DND-41 (cell line): ENCODE data around the gene CEP162.
"Not testable (repeated sequence)": the region's sequence is repeated elsewhere in the genome, so short reads cannot be mapped to it uniquely, and the experiment has no call there.

Source experiments
- ATAC-seq: fragments of 200-7000 bp; cut with Tn5 transposase; 3 replicates; pipeline ENCODE4 v1.9.1; 2021; ENCODE audit warnings: low read depth; ENCODE audit not compliant: insufficient read depth
- DNase-seq: peaks from one replicate; pipeline ENCODE4 v3.0.0-alpha.2; 2020
- H2AFZ ChIP-seq: 2 replicates; pipeline ENCODE4 v1.6.0; 2012; ENCODE audit warnings: low read depth, low read length
- H3K27ac ChIP-seq: 2 replicates; pipeline ENCODE4 v1.5.1; 2012; ENCODE audit warnings: low read length, inconsistent platforms
- H3K27me3 ChIP-seq: fragments of 200-600 bp; sonication (generic); 2 replicates; pipeline ENCODE4 v1.6.0; 2012; ENCODE audit warnings: low read length, mild to moderate bottlenecking, inconsistent platforms; ENCODE audit not compliant: insufficient read depth, poor library complexity
- H3K36me3 ChIP-seq: 2 replicates; pipeline ENCODE4 v1.5.1; 2012; ENCODE audit warnings: low read length, inconsistent platforms; ENCODE audit not compliant: insufficient read depth
- H3K4me1 ChIP-seq: 2 replicates; pipeline ENCODE4 v1.5.1; 2012; ENCODE audit warnings: mild to moderate bottlenecking, low read length; ENCODE audit not compliant: insufficient read depth
- H3K4me2 ChIP-seq: 2 replicates; pipeline ENCODE4 v1.6.0; 2012; ENCODE audit warnings: mild to moderate bottlenecking, moderate library complexity, low read length, inconsistent platforms; ENCODE audit not compliant: insufficient read depth
- H3K4me3 ChIP-seq, 2 experiments: fragments of 200-600 bp in 1 of 2; shearing (Covaris generic) in 1 of 2; 2 replicates each; pipeline ENCODE4 v1.5.1; 2012 to 2016; ENCODE audit warnings: inconsistent platforms in 2 of 2, low read length in 2 of 2, mild to moderate bottlenecking in 2 of 2, low read depth in 1 of 2, moderate library complexity in 1 of 2
- H3K79me2 ChIP-seq: 2 replicates; pipeline ENCODE4 v1.6.0; 2012; ENCODE audit warnings: low read length, inconsistent platforms; ENCODE audit not compliant: insufficient read depth
- H3K9ac ChIP-seq: 2 replicates; pipeline ENCODE4 v1.6.0; 2012; ENCODE audit warnings: low read depth, mild to moderate bottlenecking, inconsistent platforms, low read length, moderate library complexity
- H3K9me3 ChIP-seq: 2 replicates; pipeline ENCODE4 v1.5.1; 2012; ENCODE audit warnings: low read length, moderate library complexity, mild to moderate bottlenecking, inconsistent platforms; ENCODE audit not compliant: insufficient read depth, severe bottlenecking
- H4K20me1 ChIP-seq: 2 replicates; pipeline ENCODE4 v1.6.0; 2012; ENCODE audit warnings: low read length; ENCODE audit not compliant: insufficient read depth
- EZH2 ChIP-seq: IDR thresholded peaks from 3 replicates; pipeline ENCODE4 v1.6.1; 2012; ENCODE audit warnings: borderline replicate concordance, low read depth, mild to moderate bottlenecking, moderate library complexity, low read length, inconsistent platforms; ENCODE audit not compliant: severe bottlenecking
- TF ChIP-seq, protein P1 (sequence below): IDR thresholded peaks from 2 replicates; pipeline ENCODE4 v1.5.1; 2012; ENCODE audit warnings: borderline replicate concordance, low read length, moderate library complexity, mild to moderate bottlenecking; ENCODE audit not compliant: poor library complexity, severe bottlenecking; ENCODE audit errors: extremely low read depth

The CEP162 gene

DNA sequence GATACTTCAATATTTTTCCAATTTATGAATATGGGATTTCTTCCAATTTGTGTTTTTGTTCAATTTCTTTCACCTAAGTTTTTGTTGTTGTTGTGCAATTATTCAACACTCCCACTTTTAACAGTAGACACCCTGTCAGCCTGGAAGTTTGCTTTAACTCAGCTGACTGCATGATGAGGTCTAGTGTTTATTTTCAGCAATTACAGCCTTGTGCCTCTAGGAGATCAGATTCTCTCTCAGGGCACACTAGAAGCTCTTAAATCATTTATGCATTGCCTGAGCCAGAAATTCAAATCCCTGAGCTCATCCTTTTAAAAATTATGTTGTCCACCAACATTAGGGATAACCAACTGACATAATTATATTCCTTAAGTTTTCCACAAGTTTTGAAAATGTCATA is 108.2 kb downstream of the CEP162 start:
- H3K27ac ChIP-seq, result no peak overlapping the region
- no peak for DNase-seq
- H3K9me3 ChIP-seq, result peaks cover 2% of the 10 kb centered on the region
- H3K4me1 ChIP-seq, result no peaks in the 10 kb centered on the region
- no peaks in the 10 kb centered on the region for H3K79me2 ChIP-seq
- TF ChIP-seq, protein P1, sequence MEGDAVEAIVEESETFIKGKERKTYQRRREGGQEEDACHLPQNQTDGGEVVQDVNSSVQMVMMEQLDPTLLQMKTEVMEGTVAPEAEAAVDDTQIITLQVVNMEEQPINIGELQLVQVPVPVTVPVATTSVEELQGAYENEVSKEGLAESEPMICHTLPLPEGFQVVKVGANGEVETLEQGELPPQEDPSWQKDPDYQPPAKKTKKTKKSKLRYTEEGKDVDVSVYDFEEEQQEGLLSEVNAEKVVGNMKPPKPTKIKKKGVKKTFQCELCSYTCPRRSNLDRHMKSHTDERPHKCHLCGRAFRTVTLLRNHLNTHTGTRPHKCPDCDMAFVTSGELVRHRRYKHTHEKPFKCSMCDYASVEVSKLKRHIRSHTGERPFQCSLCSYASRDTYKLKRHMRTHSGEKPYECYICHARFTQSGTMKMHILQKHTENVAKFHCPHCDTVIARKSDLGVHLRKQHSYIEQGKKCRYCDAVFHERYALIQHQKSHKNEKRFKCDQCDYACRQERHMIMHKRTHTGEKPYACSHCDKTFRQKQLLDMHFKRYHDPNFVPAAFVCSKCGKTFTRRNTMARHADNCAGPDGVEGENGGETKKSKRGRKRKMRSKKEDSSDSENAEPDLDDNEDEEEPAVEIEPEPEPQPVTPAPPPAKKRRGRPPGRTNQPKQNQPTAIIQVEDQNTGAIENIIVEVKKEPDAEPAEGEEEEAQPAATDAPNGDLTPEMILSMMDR, result no peak
- no peak for TF ChIP-seq EZH2
- no peaks in the 10 kb centered on the region for H3K27me3 ChIP-seq
- no peak overlapping the region for H3K4me3 ChIP-seq
- H3K9ac ChIP-seq, result no peak overlapping the region
- H4K20me1 ChIP-seq, result no peaks in the 10 kb centered on the region
- no peak overlapping the region for H3K4me2 ChIP-seq
- no peak overlapping the region for H2AFZ ChIP-seq
- no peak for ATAC-seq
- H3K36me3 ChIP-seq, result peaks cover 10% of the 10 kb centered on the region; the same call in 1 of the 2 replicates

DNA sequence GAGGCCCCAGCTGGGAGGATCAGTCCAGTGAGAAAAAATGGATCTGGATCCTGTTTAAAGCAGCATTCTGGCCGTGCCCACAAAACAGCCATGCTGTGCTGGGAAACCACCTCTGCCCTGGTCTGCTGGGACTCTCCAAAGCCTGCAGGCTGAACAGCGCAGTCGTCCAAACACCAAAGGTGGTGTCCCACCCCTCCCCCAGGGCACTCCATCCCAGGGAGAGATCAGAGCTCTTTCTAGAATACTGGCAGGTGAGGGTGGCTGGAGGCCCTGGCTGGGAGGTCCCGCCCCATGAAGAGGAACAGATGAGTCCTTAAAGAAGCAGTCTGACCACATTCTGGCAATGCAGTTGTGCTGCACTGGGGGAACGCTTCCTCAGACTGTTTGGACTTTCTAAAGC is 109.3 kb downstream of the CEP162 start:
- Histone ChIP-seq H3K4me3 (no peak overlapping the region), H3K79me2 (no peaks in the 10 kb centered on the region), H3K4me1 (no peaks in the 10 kb centered on the region), H4K20me1 (no peaks in the 10 kb centered on the region), H3K9me3 (no peaks in the 10 kb centered on the region), H3K9ac (no peak overlapping the region), H3K27me3 (no peaks in the 10 kb centered on the region), H3K4me2 (no peak overlapping the region), H2AFZ (no peak overlapping the region), H3K36me3 (peaks cover 4% of the 10 kb centered on the region; the same call in 1 of the 2 replicates), H3K27ac (no peak overlapping the region)
- TF ChIP-seq, protein P1, result no peak
- TF ChIP-seq EZH2, result no peak
- ATAC-seq (no peak), DNase-seq (no peak)

DNA sequence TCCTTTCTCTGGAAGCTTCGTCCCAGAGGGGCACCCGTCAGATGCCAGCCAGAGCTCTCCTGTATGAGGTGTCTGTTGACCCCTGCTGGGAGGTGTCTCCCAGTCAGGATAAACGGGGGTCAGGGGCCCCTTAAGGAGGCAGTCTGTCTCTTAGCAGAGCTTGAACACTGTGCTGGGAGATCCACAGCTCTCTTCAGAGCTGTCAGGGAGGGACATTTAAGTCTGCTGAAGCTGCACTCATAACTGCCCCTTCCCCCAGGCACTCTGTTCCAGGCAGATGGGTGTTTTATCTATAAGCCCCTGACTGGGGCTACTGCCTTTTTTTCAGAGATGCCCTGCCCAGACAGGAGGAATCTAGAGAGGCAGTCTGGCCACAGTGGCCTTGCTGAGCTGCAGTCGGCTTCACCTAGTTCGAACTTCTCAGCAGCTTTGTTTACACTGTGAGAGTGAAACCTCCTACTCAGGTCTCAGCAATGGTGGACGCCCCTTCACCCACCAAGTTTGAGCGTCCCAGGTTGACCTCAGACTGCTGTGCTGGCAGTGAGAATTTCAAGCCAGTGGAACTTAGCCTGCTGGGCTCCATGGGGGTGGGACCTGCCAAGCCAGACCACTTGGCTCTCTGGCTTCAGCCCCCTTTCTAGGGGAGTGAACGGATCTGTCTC is 112.4 kb downstream of the CEP162 start:
- H3K9ac ChIP-seq, ATAC-seq, H3K36me3 ChIP-seq, H3K27ac ChIP-seq, H3K4me1 ChIP-seq, H3K4me2 ChIP-seq, H3K27me3 ChIP-seq, DNase-seq, H3K4me3 ChIP-seq, H3K9me3 ChIP-seq, H4K20me1 ChIP-seq, H2AFZ ChIP-seq, H3K79me2 ChIP-seq: not testable (repeated sequence)

DNA sequence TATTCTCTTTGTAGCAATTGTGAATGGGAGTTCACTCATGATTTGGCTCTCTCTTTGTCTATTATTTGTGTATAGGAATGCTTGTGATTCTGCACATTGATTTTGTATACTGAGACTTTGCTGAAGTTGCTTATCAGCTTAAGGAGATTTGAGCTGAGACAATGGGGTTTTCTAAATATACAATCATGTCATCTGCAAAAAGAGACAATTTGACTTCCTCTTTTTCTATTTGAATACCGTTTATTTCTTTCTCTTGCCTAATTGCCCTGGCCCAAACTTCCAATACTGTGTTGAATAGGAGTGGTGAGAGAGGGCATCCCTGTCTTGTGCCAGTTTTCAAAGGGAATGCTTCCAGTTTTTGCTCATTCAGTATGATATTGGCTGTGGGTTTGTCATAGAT is 116.1 kb downstream of the CEP162 start:
- not testable (repeated sequence) for H3K9me3 ChIP-seq, H4K20me1 ChIP-seq, H2AFZ ChIP-seq, H3K36me3 ChIP-seq, DNase-seq, H3K4me3 ChIP-seq, H3K27ac ChIP-seq, ATAC-seq, H3K4me2 ChIP-seq, H3K4me1 ChIP-seq, H3K9ac ChIP-seq, H3K79me2 ChIP-seq, H3K27me3 ChIP-seq
